Heart left ventricle (tissue), 16 donors: ENCODE measurements around the gene USP25. TPM values are rescaled to one million over a fixed set of nuclear protein-coding genes. Genes with fewer than 3 reads are reported as not detected.
A peak's percentile ranks its signal among the peaks of the same experiment; 100 is the strongest.

Experiments
- ATAC-seq, 4 donors: fragments of 200-7000 bp; cut with Tn5 transposase; one replicate each; pipeline ENCODE4 v1.9.1; 2020 to 2022; ENCODE audit warnings: moderate library complexity in 4 of 4, mild to moderate bottlenecking in 3 of 4, moderate number of reproducible peaks in 1 of 4
- DNase-seq, 5 donors: peaks; one replicate each; pipeline ENCODE4 v3.0.0-alpha.2; 2020
- H3K27ac ChIP-seq, 12 donors: fragments of 200-600 bp; sonication (generic) in 4 of 12; one replicate each; pipeline versions ENCODE4 v1.5.0 to v1.8.0; 2016 to 2022; ENCODE audit warnings: mild to moderate bottlenecking in 2 of 12
- H3K27me3 ChIP-seq, 9 donors: fragments of 200-600 bp; sonication (generic) in 2 of 9; one replicate each; pipeline versions ENCODE4 v1.5.1 to v1.8.0; 2016 to 2022; ENCODE audit warnings: mild to moderate bottlenecking in 3 of 9
- H3K36me3 ChIP-seq, 9 donors: fragments of 200-600 bp; sonication (generic) in 2 of 9; one replicate each; pipeline versions ENCODE4 v1.5.0 to v1.8.0; 2018 to 2022; ENCODE audit warnings: mild to moderate bottlenecking in 2 of 9
- H3K4me1 ChIP-seq, 12 donors: fragments of 200-600 bp; sonication (generic) in 4 of 12; one replicate each; pipeline versions ENCODE4 v1.5.0 to v1.8.0; 2016 to 2022; ENCODE audit warnings: mild to moderate bottlenecking in 3 of 12
- H3K4me3 ChIP-seq, 12 donors: fragments of 200-600 bp; sonication (generic) in 4 of 12; one replicate each; pipeline versions ENCODE4 v1.5.0 to v1.8.0; 2017 to 2022; ENCODE audit warnings: mild to moderate bottlenecking in 9 of 12, moderate library complexity in 4 of 12
- H3K9me3 ChIP-seq, 12 donors: fragments of 200-600 bp; sonication (generic) in 4 of 12; one replicate each; pipeline versions ENCODE4 v1.5.0 to v1.8.0; 2016 to 2022; ENCODE audit warnings: mild to moderate bottlenecking in 1 of 12
- POLR2A ChIP-seq, 2 donors: fragments of 450-650 bp; IDR thresholded peaks; one replicate each; pipeline ENCODE4 v1.6.1; 2017; ENCODE audit warnings: antibody characterized with exemption in 2 of 2, mild to moderate bottlenecking in 2 of 2, moderate library complexity in 2 of 2
- WGBS, 4 donors: extraction: QIAGEN DNeasy Blood & Tissue Kit in 2 of 4; methylation state at CpG; one replicate each; pipeline versions ENCODE4 v1.1.5 to v1.1.7; 2013 to 2018; 5-methylcytosine and 5-hydroxymethylcytosine counted together
- intact Hi-C, 10 donors: fragments of 100-400 bp; cut with DNase I; formaldehyde crosslinking; loops; one replicate each; pipeline versions ENCODE4 v1.11.1 to v1.14.2; 2022
- polyA plus RNA-seq, 2 donors: library from polyadenylated mRNA; stranded (reverse); fragments of 200-250 nt; gene quantifications; one replicate each; pipeline ENCODE4 v1.2.3, GENCODE V29; 2013
- total RNA-seq, 9 donors: library from RNA; depleted of rRNA in 2 of 9; stranded (reverse); fragments of >200 nt in 2 of 9; fragmentation: NEBNext Ultra II Directional in 3 of 9; extraction: Animal tissue kit (Norgen Biotek cat#: 25700) in 3 of 9; gene quantifications; one replicate each; pipeline versions ENCODE4 v1.1.0 to v1.2.4, GENCODE V29; 2016 to 2023
- TF ChIP-seq, protein P1 (sequence below), 12 donors: fragments of 200-600 bp; sonication (generic) in 4 of 12; IDR thresholded peaks; one replicate each; pipeline versions ENCODE4 v1.5.0 to v1.8.0; 2018 to 2022; ENCODE audit warnings: antibody characterized with exemption in 12 of 12, mild to moderate bottlenecking in 5 of 12
- donor health status: ischemic (EF 13 %, LVEDD 7.1; RV severe dilation, severe dysfunction).
- donor health status: healthy with polysubstance abuse.
- donor health status: DM: no; HTN: yes; CAD: no.
- donor health status: DM: no; HTN: no; CAD: no.
- donor health status: ischemic (EF 25% LVEDD 6.9; RV normal size, moderate dysfunction).
- donor health status: ischemic (EF 25% LVEDD 5.7; RV mildly dilated, moderate dysfunction).
- donor health status: healthy.
- donor health status: DM: yes; HTN: yes; CAD: no.
- donor health status: ischemic (EF 35%, LVEDD 5.7; RV mildly dilated, moderate dysfunction).
- donor health status: nonischemic (EF 11% LVEDD 7.7; RV severe dilation, severe dysfunction).
- donor health status: DM: yes; HTN: yes; CAD: no.
- donor health status: PGD.
- donor health status: ischemic (EF 29% LVEDD 5.4; RV normal size, mild dysfunction).
- donor health status: nonischemic (EF 23%, LVEDD 6.1; RV moderate dilation, normal function).

USP25 gene
- total and polyA plus RNA-seq, 11 donors: 20.4 to 55.3 (median 44.6) TPM

DNA sequence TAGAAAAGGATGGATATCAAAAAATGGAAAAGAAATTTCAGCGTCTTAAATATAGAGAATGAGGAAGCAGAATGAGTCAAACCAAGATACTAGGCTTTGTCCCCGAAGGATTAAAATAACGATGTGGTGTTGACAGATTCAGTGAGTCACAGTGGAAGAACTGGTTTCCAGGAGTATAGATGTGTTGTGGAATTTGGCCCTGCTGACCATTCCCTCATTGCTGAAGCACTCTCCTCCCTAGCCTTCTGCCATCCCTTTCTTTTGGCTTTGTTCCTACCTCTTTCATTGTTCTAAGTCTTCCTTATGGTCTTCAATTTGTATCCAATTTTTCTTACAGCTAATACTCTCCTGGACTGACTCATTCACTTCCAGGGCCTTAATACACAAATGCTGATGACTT is 23.1 kb upstream of the USP25 start:
- Histone ChIP-seq H3K27ac (no peak overlapping the region), H3K9me3 (peaks cover 0 to 18% (median 2%) of the 10 kb centered on the region in 12 donors), H3K4me1 (peaks cover 0 to 3% (median 0%) of the 10 kb centered on the region in 12 donors), H3K4me3 (no peak overlapping the region), H3K36me3 (no peaks in the 10 kb centered on the region), H3K27me3 (no peaks in the 10 kb centered on the region)
- peak in 1 of 5 donors; percentile 31 for DNase-seq
- ATAC-seq: peak; percentile 71 to 98 (median 84)
- TF ChIP-seq POLR2A (IDR thresholded peaks at IDR 0.05): no peak
- TF ChIP-seq, protein P1, sequence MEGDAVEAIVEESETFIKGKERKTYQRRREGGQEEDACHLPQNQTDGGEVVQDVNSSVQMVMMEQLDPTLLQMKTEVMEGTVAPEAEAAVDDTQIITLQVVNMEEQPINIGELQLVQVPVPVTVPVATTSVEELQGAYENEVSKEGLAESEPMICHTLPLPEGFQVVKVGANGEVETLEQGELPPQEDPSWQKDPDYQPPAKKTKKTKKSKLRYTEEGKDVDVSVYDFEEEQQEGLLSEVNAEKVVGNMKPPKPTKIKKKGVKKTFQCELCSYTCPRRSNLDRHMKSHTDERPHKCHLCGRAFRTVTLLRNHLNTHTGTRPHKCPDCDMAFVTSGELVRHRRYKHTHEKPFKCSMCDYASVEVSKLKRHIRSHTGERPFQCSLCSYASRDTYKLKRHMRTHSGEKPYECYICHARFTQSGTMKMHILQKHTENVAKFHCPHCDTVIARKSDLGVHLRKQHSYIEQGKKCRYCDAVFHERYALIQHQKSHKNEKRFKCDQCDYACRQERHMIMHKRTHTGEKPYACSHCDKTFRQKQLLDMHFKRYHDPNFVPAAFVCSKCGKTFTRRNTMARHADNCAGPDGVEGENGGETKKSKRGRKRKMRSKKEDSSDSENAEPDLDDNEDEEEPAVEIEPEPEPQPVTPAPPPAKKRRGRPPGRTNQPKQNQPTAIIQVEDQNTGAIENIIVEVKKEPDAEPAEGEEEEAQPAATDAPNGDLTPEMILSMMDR (IDR thresholded peaks at IDR 0.05): no peak
- intact Hi-C loops: no loop called here
- WGBS, 4 donors: 31 to 40% (median 35%) methylated on average over 3 of the region's 3 CpGs

DNA sequence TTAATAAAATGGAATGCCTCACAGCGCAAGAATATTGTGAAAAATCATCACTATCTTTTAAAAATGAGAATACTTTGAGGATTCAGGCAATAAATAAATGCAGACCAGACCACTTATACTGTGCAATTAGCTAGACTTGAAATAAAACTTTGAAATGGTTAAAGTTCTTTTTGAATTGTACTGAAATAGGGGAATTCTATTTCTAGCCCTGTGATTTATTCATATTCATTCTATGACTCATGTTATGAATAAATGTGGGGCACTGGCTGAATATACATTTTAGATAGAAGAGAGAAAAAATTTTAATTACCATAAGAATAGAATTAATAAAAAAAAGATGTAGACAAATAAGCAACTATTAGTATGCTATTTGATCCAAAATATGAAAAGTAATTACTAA is 16.4 kb upstream of the USP25 start:
- H3K36me3 ChIP-seq: no peaks in the 10 kb centered on the region
- TF ChIP-seq POLR2A (IDR thresholded peaks at IDR 0.05): no peak
- TF ChIP-seq, protein P1 (IDR thresholded peaks at IDR 0.05): no peak
- no peak for ATAC-seq
- no peaks in the 10 kb centered on the region for H3K9me3 ChIP-seq
- H3K4me3 ChIP-seq: no peak overlapping the region
- H3K4me1 ChIP-seq: no peaks in the 10 kb centered on the region
- 96 to 100% (median 99%) methylated on average over 1 of the region's 1 CpG for WGBS, 4 donors
- DNase-seq: no peak
- H3K27me3 ChIP-seq: no peaks in the 10 kb centered on the region
- no peak overlapping the region for H3K27ac ChIP-seq
- intact Hi-C loops: no loop called here

DNA sequence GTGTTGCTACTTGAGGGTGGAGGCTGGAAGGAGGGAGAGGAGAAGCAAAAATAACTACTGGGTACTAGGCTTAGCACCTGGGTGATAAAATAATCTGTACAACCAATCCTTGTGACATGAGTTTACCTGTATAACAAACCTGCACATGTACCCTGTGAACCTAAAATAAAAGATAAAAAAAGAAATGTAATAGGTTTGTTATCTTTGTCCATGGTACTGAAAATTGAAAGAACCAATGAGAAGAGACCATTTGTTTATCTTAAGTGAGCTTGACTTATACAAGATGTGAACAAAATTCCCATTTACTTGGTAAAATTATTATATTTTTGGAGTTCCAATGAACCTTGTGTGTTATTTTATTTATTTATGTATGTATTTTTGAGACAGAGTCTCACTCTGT is 11.1 kb upstream of the USP25 start:
- Histone ChIP-seq H3K27me3 (no peaks in the 10 kb centered on the region), H3K36me3 (no peaks in the 10 kb centered on the region), H3K4me1 (no peaks in the 10 kb centered on the region), H3K27ac (no peak overlapping the region), H3K4me3 (no peak overlapping the region), H3K9me3 (peaks cover 0 to 10% (median 0%) of the 10 kb centered on the region in 12 donors)
- TF ChIP-seq, protein P1 (IDR thresholded peaks at IDR 0.05): no peak
- TF ChIP-seq POLR2A (IDR thresholded peaks at IDR 0.05): no peak
- intact Hi-C loops: no loop called here
- ATAC-seq (no peak), DNase-seq (no peak)

DNA sequence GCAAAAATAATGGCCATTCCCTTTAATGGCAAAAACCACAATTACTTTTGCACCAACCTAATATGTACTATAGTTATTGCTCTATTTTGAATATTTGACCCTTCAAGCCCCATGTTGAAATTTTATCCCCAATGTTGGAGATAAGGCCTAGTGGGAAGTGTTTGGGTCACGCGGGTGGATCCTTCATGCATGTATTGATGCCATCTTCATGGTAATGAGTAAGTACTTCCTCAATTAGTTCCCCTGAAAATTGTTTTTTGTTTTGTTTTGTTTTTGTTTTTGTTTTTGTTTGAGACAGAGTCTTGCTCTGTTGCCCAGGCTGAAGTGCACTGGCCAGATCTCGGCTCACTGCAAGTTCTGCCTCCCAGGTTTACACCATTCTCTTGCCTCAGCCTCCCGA is 9.8 kb upstream of the USP25 start:
- no peak overlapping the region for H3K27ac ChIP-seq
- H3K36me3 ChIP-seq: no peaks in the 10 kb centered on the region
- intact Hi-C loops: loop anchor here in 1 of 10 donors (10.0 kb wide), 1 partner anchor 655 kb away; the partner anchor contains the start of gene NRIP1
- peaks cover 0 to 10% (median 0%) of the 10 kb centered on the region in 12 donors for H3K9me3 ChIP-seq
- TF ChIP-seq POLR2A (IDR thresholded peaks at IDR 0.05): no peak
- TF ChIP-seq, protein P1 (IDR thresholded peaks at IDR 0.05): no peak
- no peak for DNase-seq
- ATAC-seq: no peak
- 90 to 94% (median 93%) methylated on average over 4 of the region's 4 CpGs for WGBS, 4 donors
- H3K27me3 ChIP-seq: no peaks in the 10 kb centered on the region
- H3K4me3 ChIP-seq: no peak overlapping the region
- no peaks in the 10 kb centered on the region for H3K4me1 ChIP-seq
